Keratinocyte (primary cell): Measurements from ENCODE around the gene PNLIPRP3. TPM values are rescaled to one million over a fixed set of nuclear protein-coding genes. Genes with fewer than 3 reads are reported as not detected.

Experiments
- DNase-seq: peaks from one replicate; pipeline ENCODE4 v3.0.0-alpha.2; 2011; ENCODE audit warnings: low read depth, missing footprints, low spot score
- FAIRE-seq: peaks from 2 replicates; lab custom pipeline; 2011; peaks lifted over from hg19 to GRCh38; lab: Jason Lieb, UNC
- H2AFZ ChIP-seq: 2 replicates; pipeline ENCODE4 v1.6.0; 2012; ENCODE audit warnings: low read length, control low read depth, inconsistent platforms; ENCODE audit not compliant: control insufficient read depth
- H3K27ac ChIP-seq: 2 replicates; pipeline ENCODE4 v1.5.1; 2011; ENCODE audit warnings: low read length; ENCODE audit not compliant: control insufficient read depth, insufficient read depth
- H3K27me3 ChIP-seq: 3 replicates; pipeline ENCODE4 v1.6.0; 2011; ENCODE audit warnings: low read length; ENCODE audit not compliant: control insufficient read depth, insufficient read depth; ENCODE audit errors: extremely low read depth
- H3K36me3 ChIP-seq, 2 experiments: 2 replicates in 1 of 2; 3 replicates in 1 of 2; pipeline ENCODE4 v1.5.1; 2011; ENCODE audit warnings: low read length in 2 of 2, mild to moderate bottlenecking in 1 of 2; ENCODE audit not compliant: control insufficient read depth in 2 of 2, insufficient read depth in 2 of 2; ENCODE audit errors: extremely low read depth in 1 of 2
- H3K4me1 ChIP-seq: 3 replicates; pipeline ENCODE4 v1.5.1; 2011; ENCODE audit warnings: low read length; ENCODE audit not compliant: control insufficient read depth, insufficient read depth; ENCODE audit errors: extremely low read depth
- H3K4me2 ChIP-seq: 3 replicates; pipeline ENCODE4 v1.6.0; 2011; ENCODE audit warnings: low read depth, low read length; ENCODE audit not compliant: control insufficient read depth, insufficient read depth; ENCODE audit errors: extremely low read depth
- H3K4me3 ChIP-seq, 3 experiments: fragments of 200-600 bp in 1 of 3; sonication (generic) in 1 of 3; 2 replicates in 2 of 3; 3 replicates in 1 of 3; pipeline ENCODE4 v1.5.1; 2011 to 2016; ENCODE audit warnings: low read length in 3 of 3, mild to moderate bottlenecking in 3 of 3, control low read depth in 2 of 3, inconsistent platforms in 1 of 3, low read depth in 1 of 3, mixed read lengths in 1 of 3, mixed run types in 1 of 3, moderate library complexity in 1 of 3; ENCODE audit not compliant: control insufficient read depth in 2 of 3, insufficient read depth in 2 of 3; ENCODE audit errors: extremely low read depth in 1 of 3
- H3K79me2 ChIP-seq: 2 replicates; pipeline ENCODE4 v1.6.0; 2012; ENCODE audit warnings: low read length; ENCODE audit not compliant: control insufficient read depth, insufficient read depth
- H3K9ac ChIP-seq: 3 replicates; pipeline ENCODE4 v1.6.0; 2011; ENCODE audit warnings: low read length; ENCODE audit not compliant: control insufficient read depth, insufficient read depth; ENCODE audit errors: extremely low read depth
- H3K9me1 ChIP-seq: 3 replicates; pipeline ENCODE4 v1.6.0; 2011; ENCODE audit warnings: low read length; ENCODE audit not compliant: control insufficient read depth, insufficient read depth; ENCODE audit errors: extremely low read depth
- H3K9me3 ChIP-seq: 2 replicates; pipeline ENCODE4 v1.5.1; 2012; ENCODE audit warnings: low read depth, low read length; ENCODE audit not compliant: control insufficient read depth
- H4K20me1 ChIP-seq: 3 replicates; pipeline ENCODE4 v1.6.0; 2011; ENCODE audit warnings: low read length; ENCODE audit not compliant: control insufficient read depth, insufficient read depth; ENCODE audit errors: extremely low read depth
- EZH2 ChIP-seq: IDR thresholded peaks from one replicate; pipeline ENCODE4 v1.6.1; 2012; ENCODE audit warnings: inconsistent platforms, mild to moderate bottlenecking, low read length, moderate library complexity
- dilution Hi-C: fragments of 300-500 bp; cut with MboI; formaldehyde crosslinking; loops from one replicate; pipeline ENCODE4 v1.7.0; 2020; ENCODE audit warnings: low sequenced_read_pairs; ENCODE audit not compliant: extremely low pct_ligation_motif_present
- polyA plus RNA-seq, 5 experiments: library from polyadenylated mRNA; depleted of rRNA in 3 of 5; stranded (reverse) in 3 of 5; stranded (forward) in 1 of 5; unstranded in 1 of 5; fragments of >200 nt; gene quantifications; 1 replicate in 1 of 5; 2 replicates in 3 of 5; 3 replicates in 1 of 5; pipeline versions ENCODE4 v1.2.1 to v1.2.3, GENCODE V29; 2011 to 2012; ENCODE audit warnings: missing spikeins in 2 of 5, low read depth in 1 of 5, low replicate concordance in 1 of 5
- TF ChIP-seq, protein P1 (sequence below), 3 experiments: IDR thresholded peaks in 1 of 3; conservative IDR thresholded peaks in 1 of 3; optimal IDR thresholded peaks in 1 of 3; 2 replicates in 2 of 3; 3 replicates in 1 of 3; pipeline versions ENCODE3 to v1.5.1; 2011; ENCODE audit warnings: low read length in 3 of 3, mild to moderate bottlenecking in 3 of 3, moderate library complexity in 2 of 3, control low read depth in 1 of 3, inconsistent platforms in 1 of 3; ENCODE audit not compliant: insufficient read depth in 2 of 3; ENCODE audit errors: extremely low read depth in 1 of 3

Gene PNLIPRP3
- polyA plus RNA-seq, 1 donor (not counting 4 experiments of a cell fraction or from before 2014, with no cell fraction given), result 117 TPM

DNA sequence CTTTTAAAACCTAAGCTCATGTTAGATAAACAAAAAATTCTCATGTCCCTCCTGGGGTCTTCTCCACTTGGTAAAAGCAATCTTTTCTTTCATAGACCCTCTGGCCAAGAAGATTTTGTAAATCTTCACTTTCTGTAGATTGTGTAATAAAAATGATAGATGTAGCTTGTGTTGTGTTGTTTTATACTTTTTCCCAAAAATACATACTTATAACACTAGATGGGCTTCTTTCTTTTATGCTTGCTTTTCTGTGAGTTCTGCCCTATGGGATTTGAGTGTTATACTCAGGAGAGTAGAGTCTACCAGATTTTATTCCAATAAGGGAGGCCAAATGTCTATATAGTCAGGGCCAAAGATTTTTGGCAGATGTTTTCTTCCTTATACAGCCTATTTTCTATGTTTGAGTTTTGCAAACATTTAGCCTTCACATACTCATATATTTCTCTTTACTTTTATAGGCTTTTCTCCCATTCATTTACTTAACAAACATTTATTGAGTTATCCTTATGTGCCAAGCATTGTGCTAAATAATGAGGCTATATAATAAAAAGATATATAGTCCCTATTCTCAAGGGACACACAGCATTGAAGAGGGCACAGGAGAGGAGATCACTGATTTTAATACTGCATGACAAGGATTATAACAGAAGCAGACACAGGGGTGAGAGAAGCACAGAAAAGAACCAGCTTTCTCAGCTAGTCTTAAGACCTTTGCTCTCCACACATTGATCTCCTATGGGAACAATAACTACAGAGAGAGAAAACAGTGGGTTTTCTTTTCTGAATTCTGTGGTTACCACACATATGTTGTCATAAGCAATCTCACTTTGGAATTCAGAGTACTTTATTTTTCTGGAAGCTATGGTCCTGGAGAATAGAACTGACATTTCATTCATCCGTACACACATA lies 60.1 kb downstream of the PNLIPRP3 start:
- Histone ChIP-seq H3K36me3 (peaks cover 0 to 4% of the 10 kb centered on the region in 2 experiments), H3K27ac (no peak overlapping the region), H2AFZ (no peak overlapping the region), H4K20me1 (no peaks in the 10 kb centered on the region), H3K27me3 (no peaks in the 10 kb centered on the region), H3K9me1 (no peaks in the 10 kb centered on the region), H3K9me3 (no peaks in the 10 kb centered on the region), H3K4me2 (no peak overlapping the region), H3K9ac (no peak overlapping the region), H3K79me2 (no peaks in the 10 kb centered on the region), H3K4me3 (no peak overlapping the region), H3K4me1 (no peaks in the 10 kb centered on the region)
- dilution Hi-C loops, result no loop called here
- no peak for FAIRE-seq
- TF ChIP-seq EZH2, result no peak
- TF ChIP-seq, protein P1, sequence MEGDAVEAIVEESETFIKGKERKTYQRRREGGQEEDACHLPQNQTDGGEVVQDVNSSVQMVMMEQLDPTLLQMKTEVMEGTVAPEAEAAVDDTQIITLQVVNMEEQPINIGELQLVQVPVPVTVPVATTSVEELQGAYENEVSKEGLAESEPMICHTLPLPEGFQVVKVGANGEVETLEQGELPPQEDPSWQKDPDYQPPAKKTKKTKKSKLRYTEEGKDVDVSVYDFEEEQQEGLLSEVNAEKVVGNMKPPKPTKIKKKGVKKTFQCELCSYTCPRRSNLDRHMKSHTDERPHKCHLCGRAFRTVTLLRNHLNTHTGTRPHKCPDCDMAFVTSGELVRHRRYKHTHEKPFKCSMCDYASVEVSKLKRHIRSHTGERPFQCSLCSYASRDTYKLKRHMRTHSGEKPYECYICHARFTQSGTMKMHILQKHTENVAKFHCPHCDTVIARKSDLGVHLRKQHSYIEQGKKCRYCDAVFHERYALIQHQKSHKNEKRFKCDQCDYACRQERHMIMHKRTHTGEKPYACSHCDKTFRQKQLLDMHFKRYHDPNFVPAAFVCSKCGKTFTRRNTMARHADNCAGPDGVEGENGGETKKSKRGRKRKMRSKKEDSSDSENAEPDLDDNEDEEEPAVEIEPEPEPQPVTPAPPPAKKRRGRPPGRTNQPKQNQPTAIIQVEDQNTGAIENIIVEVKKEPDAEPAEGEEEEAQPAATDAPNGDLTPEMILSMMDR (optimal IDR thresholded peaks at IDR 0.05 in 1 of 3, IDR thresholded peaks at IDR 0.05 in 1 of 3, conservative IDR thresholded peaks at IDR 0.05 in 1 of 3; ENCODE audit: extremely low read depth in 1 of 3, insufficient read depth in 2 of 3, low read length in 3 of 3), result no peak
- no peak for DNase-seq

DNA sequence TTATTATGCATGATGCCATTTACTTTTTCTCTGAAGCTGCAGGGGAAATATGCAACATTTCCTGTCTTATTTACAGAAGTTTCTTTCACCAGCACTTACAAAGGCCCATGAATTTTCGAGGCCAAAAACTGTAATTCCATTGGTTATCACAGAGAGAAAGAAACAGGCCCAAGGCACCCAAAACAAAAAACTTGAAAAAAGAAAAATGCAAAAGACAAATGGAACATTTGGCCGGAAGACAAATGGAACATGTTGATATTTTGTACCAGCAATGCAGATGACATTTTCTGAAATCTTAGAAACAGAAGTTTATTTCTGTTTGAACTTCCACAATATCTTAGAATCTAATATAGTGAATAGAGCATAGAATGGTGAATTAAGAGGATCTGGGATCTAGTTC lies 61.8 kb downstream of the PNLIPRP3 start:
- Histone ChIP-seq H3K27me3 (no peaks in the 10 kb centered on the region), H3K36me3 (peaks cover 0 to 4% of the 10 kb centered on the region in 2 experiments), H3K79me2 (no peaks in the 10 kb centered on the region), H3K4me2 (no peak overlapping the region), H2AFZ (no peak overlapping the region), H3K9me1 (no peaks in the 10 kb centered on the region), H3K4me3 (no peak overlapping the region), H3K4me1 (no peaks in the 10 kb centered on the region), H3K9ac (no peak overlapping the region), H3K27ac (no peak overlapping the region), H3K9me3 (no peaks in the 10 kb centered on the region), H4K20me1 (no peaks in the 10 kb centered on the region)
- no peak for FAIRE-seq
- DNase-seq, result no peak
- no peak for TF ChIP-seq EZH2
- TF ChIP-seq, protein P1 (optimal IDR thresholded peaks at IDR 0.05 in 1 of 3, IDR thresholded peaks at IDR 0.05 in 1 of 3, conservative IDR thresholded peaks at IDR 0.05 in 1 of 3; ENCODE audit: extremely low read depth in 1 of 3, insufficient read depth in 2 of 3, low read length in 3 of 3), result no peak
- dilution Hi-C loops, result no loop called here
